ENCODE data around the gene GMEB2.
"Not testable (repeated sequence)": the region's sequence is repeated elsewhere in the genome, so short reads cannot be mapped to it uniquely, and the experiment has no call there.

GMEB2 gene

DNA sequence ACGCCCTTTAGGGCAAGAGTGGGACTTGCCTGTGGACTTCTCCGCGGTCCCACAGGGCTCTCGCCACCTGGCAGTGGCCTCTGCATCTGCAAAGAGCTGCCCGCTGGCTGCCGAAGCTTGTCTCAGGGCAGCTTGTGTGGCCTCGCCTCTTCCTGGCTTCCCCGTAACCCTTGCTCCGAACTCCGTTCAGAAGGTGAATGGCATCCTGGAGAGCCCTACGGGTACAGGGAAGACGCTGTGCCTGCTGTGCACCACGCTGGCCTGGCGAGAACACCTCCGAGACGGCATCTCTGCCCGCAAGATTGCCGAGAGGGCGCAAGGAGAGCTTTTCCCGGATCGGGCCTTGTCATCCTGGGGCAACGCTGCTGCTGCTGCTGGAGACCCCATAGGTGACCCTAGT, 34.2 kb upstream of the GMEB2 start:
- TF ChIP-seq, protein P1, sequence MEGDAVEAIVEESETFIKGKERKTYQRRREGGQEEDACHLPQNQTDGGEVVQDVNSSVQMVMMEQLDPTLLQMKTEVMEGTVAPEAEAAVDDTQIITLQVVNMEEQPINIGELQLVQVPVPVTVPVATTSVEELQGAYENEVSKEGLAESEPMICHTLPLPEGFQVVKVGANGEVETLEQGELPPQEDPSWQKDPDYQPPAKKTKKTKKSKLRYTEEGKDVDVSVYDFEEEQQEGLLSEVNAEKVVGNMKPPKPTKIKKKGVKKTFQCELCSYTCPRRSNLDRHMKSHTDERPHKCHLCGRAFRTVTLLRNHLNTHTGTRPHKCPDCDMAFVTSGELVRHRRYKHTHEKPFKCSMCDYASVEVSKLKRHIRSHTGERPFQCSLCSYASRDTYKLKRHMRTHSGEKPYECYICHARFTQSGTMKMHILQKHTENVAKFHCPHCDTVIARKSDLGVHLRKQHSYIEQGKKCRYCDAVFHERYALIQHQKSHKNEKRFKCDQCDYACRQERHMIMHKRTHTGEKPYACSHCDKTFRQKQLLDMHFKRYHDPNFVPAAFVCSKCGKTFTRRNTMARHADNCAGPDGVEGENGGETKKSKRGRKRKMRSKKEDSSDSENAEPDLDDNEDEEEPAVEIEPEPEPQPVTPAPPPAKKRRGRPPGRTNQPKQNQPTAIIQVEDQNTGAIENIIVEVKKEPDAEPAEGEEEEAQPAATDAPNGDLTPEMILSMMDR (IDR thresholded peaks at IDR 0.05; ENCODE audit: low read length, missing control alignments) = no peak
- no peak overlapping the region for H3K4me3 ChIP-seq (replicated peaks; ENCODE audit: low read depth, low read length)
- DNase-seq (ENCODE audit: low read depth) = no peak

DNA sequence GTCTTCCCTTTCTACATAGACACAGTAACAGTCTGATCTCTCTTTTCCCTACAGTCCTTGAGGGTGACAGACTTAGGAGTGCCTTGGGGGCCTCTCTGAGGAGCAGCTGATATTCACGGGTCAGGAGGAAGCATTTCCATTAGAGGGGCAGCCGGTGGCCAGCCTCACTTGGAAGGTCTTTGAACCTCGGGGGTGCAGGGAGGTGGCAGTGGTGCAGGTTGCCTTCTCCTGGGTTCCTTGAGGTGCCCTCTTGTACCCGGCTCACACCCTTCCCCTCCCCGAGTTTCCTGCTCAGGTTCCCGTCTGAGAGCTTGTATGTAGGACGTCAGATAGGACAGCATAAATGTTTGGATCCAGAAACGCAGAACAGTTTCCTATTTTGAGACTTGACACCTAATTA, 33.7 kb upstream of the GMEB2 start:
- TF ChIP-seq, protein P1 (IDR thresholded peaks at IDR 0.05; ENCODE audit: low read length, missing control alignments) = no peak
- no peak overlapping the region for H3K4me3 ChIP-seq (replicated peaks; ENCODE audit: low read depth, low read length)
- no peak for DNase-seq (ENCODE audit: low read depth)

DNA sequence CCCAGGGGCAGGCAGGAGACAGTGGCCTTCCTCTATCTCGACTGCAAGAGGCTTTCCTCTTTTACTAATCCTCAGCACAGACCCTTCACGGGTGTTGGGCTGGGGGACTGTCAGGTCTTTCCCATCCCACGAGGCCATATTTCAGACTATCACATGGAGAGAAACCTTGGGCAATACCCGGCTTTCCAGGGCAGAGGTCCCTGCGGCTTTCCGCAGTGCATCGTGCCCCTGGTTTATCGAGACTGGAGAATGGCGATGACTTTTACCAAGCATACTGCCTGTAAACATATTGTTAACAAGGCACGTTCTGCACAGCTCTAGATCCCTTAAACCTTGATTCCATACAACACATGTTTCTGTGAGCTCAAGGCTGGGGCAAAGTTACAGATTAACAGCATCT, 33.3 kb upstream of the GMEB2 start:
- not testable (repeated sequence) for DNase-seq (ENCODE audit: low read depth); H3K4me3 ChIP-seq (replicated peaks; ENCODE audit: low read depth, low read length)

DNA sequence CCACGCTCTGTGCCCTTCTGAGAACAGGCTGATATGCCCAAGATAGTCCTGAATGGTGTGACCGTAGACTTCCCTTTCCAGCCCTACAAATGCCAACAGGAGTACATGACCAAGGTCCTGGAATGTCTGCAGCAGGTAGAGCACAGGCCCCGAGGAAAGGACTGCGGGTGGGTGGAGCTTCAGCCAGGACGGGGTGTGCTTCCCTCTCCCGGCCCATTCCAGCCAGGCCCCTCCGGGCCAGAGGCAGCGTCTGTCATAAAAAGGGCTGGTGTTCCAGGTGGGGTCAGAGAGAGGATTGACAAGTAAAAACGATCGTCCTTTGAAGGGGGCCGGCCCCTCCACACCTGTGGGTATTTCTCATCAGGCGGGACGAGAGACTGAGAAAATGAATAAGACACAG, 32.5 kb upstream of the GMEB2 start:
- TF ChIP-seq, protein P1 (IDR thresholded peaks at IDR 0.05; ENCODE audit: low read length, missing control alignments) = no peak
- H3K4me3 ChIP-seq (replicated peaks; ENCODE audit: low read depth, low read length) = peak overlapping the region; percentile 88
- no peak for DNase-seq (ENCODE audit: low read depth)

DNA sequence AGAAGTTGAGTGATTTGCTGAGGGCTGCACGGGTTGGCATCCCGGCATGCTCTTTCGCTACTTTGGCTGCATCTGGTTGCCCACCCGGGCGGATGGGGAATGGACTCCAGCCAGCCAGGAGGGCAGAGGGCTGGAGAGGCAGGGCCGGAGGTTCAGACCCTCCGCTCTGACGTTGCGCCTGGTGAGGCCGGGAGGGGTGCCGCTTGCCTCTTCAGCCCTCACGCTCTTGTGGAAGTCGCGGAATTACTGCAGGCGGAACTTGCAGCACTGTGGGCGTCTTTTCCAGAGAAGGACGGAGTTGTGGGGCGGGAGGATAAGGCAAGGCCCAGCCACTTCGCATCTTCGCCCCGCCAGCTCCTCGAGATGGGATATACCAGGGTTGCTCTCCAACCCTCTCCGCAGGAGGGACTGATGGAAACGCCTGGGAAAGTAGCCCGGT, 31.9 kb upstream of the GMEB2 start:
- DNase-seq (ENCODE audit: low read depth) = peak; percentile 56
- TF ChIP-seq, protein P1 (IDR thresholded peaks at IDR 0.05; ENCODE audit: low read length, missing control alignments) = no peak

DNA sequence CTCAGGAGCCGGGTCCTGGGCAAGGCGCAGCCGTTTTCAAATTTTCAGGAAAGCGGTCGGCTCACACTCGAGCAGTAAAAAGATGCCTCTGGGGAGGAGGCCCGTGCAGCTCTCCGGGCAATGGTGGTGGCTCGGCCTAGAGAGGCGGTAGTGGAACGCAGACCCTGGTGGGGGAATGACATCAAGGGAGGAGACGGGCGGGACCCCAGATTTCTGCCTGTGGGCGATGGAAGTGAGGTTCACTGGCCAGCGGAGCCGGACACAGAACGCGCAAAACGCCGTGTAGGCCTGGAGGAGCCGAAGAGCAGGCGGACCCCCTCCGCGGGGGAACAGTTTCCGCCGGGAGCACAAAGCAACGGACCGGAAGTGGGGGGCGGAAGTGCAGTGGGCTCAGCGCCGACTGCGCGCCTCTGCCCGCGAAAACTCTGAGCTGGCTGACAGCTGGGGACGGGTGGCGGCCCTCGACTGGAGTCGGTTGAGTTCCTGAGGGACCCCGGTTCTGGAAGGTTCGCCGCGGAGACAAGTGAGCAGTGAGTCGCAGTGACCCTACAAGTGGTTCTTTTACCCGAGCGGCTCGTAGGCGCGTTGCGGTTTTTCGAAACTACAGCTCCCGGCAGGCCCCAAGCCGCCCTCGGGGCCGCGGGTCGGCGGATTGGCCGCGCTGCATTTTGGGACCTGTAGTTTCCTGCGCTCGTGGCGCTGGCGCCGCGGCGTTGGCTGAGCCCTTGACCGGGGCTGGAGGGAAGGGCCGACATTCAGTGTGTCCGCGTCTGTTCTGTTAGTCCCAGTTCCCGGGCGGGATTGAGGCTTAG, 31.2 kb upstream of the GMEB2 start, which contains the start of gene RTEL1:
Gene RTEL1 (plus strand): TSS at position 376 of the 812 bp plus-strand sequence. CDS start 1,091 bp downstream, outside the sequence.
- TF ChIP-seq, protein P1 (IDR thresholded peaks at IDR 0.05; ENCODE audit: low read length, missing control alignments) = no peak
- peak; percentile 95 for DNase-seq (ENCODE audit: low read depth)

More for the DNA sequence above, 31.9 kb upstream of the GMEB2 start:
- peak overlapping the region; percentile 88 for H3K4me3 ChIP-seq (replicated peaks; ENCODE audit: low read depth, low read length)

DNA sequence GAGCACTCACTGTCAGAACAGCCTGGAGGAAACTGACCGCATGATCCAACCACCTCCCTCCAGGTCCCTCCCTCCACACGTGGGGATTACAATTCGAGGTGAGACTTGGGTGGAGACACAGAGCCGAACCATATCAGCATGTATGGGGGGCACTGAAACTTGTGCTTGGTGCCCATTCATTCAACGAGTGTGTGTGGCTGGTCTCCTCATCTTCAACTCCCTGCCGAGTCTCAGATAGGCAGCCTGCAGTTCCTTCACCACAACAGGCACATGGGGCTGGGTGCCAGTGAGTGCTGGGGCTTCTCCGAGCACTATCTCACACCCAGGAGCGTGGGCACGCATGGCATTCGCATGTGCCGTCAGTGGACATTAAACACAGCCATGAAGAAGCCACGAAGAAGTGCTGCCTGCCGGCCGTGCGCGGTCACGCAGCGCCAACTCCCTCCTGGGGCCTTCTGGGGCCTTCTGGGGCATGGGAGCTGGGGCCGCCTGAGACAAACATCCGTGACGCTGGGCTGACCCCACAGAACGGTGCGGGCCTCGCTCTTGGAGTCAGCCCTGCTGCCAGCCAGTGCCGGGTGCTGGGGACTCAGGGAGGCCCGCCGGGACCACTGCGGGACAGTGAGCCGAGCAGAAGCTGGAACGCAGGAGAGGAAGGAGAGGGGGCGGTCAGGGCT, 30.5 kb upstream of the GMEB2 start:
- no peak for DNase-seq (ENCODE audit: low read depth)
- peak overlapping the region; percentile 88 for H3K4me3 ChIP-seq (replicated peaks; ENCODE audit: low read depth, low read length)
- TF ChIP-seq, protein P1 (IDR thresholded peaks at IDR 0.05; ENCODE audit: low read length, missing control alignments) = no peak

More for the DNA sequence above, 31.2 kb upstream of the GMEB2 start, which contains the start of gene RTEL1:
- peak within 1 kb of the TSS; percentile 88 for H3K4me3 ChIP-seq (replicated peaks; ENCODE audit: low read depth, low read length)

Data from fibroblast of pulmonary artery (primary cell).